GM18526 (cell line): ENCODE measurements around the gene TRPC1.

ENCODE experiments used
- POLR2A ChIP-seq: IDR thresholded peaks from 3 replicates; pipeline ENCODE4 v1.6.1; 2011; ENCODE audit not compliant: insufficient read length; ENCODE audit errors: extremely low read depth

Gene TRPC1

DNA sequence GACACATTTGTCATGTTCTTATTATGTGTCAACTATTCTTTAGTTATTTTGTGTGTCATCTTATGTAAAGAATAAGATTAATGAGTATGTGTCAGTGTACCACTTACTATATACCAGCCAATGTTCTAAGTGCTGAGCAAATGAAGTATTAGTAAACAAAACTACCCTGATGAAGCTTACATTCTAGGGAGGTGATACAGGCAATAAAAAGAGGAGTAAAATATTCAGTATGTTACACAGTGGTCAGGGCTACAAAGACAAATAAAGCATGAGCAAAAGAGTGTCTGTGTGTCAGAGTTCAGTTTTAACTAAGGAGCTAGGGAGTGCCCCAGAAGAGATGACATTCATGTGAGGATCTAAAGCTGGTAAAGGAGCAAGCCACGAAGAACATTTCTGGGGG lies 79.1 kb downstream of the TRPC1 start:
- no peak for TF ChIP-seq POLR2A

DNA sequence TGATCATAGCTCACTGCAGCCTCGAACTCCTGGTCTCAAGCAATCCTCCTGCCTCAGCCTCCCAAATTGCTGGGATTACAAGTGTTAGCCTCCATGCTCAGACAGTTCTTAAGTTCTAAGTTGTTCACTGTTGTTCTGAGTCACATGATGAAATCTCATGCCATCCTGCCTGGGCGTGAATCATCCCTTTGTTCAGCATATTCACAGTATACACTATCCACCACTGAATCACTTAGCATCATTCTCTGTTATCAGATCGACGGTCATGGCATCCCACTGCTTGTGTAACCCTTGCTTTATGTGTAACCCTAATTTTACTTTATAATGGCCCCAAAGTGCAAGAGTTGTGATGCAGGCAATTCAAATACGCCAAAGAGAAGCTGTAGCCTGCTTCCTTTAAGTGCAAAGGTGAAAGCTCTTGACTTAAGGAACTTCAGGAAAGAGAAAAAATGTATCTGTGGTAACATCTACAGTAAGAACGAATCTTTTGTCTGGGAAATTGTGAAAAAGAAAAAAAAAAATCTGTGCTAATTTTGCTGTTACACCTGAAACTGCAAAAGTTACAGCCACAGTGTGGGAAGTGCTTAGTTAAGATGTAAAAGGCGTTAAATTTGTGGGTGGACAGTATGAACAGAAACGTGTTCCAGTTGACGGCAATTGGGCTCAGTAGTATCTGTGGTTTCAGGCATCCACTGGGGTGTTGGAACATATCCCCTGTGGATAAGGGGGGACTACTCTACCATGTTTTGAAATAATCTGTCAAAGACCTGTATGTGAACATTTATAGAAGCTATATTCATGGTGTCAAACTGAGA lies 84.5 kb downstream of the TRPC1 start:
- no peak for TF ChIP-seq POLR2A

DNA sequence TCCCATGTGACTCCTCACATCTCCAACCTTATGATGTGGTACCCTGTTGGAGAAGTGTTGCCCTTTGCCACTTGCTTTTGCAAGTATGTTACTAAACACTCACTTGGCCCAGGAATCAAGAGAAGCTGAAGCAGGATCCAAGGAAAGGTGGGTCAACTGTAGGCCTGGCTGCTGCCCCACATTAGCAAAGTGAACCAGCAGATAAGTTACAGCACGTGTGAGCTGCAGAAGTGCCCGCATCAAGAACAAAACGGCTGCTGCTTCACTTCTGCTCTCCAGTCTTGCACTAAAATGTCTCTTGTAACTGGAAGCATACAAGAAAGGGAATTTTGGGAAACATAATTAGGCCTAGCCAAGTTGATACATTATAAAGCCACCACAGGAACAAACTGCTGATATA lies 85.4 kb downstream of the TRPC1 start:
- TF ChIP-seq POLR2A, result no peak

DNA sequence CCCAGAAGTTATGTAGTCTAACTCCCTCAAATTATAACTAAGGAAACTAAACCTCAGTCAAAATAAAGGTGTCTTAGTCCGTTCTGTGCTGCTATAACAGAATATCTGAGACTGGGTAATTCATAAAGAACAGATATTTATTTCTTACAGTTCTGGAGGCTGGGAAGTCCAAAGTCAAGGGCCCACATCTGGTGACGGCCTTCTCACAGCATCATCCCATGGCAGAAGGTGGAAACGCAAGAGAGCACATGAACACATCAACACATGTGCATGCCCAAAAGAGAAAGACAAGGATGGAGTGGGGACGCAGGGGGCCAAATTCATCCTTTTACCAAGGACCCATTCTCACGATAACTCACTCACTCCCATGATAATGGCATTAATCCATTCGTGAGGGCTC lies 92.0 kb downstream of the TRPC1 start:
- no peak for TF ChIP-seq POLR2A

DNA sequence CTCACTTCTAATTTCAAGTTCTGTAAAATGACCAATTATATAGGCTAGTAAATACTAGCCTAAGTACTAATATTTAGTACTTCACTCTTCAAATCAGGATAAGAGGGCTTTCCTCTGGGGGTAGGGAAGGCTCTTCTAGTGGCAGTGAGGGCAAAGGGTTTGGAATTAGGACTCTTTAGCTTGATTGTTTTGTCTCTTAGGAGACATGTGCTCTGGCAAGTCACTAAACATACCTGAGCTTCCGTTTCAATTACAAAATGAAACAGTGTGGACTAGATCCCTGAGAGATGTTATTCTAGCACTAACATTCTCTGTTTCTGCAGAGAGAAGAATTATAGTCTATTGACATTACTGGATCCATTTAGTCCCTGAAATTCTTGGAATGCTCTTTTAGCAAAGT lies 93.5 kb downstream of the TRPC1 start:
- no peak for TF ChIP-seq POLR2A

DNA sequence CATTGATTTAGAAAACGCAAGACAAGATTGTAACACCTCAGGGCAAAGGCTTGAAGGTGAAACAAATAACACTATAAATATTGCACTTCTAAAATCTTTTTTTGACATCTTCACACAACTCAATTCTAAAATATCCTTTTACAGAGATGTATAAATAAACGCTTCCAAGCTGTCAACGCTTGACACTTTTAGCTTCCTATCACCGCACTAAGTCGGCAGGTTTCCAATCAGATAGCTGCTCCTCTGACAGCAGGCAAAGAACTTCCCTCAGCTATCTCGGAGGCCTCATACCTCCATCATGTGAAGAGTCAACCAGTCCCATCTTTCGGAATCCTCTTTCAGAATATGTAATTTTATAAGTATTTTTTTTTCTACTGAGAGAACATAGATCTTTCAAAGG lies 94.1 kb downstream of the TRPC1 start:
- no peak for TF ChIP-seq POLR2A

DNA sequence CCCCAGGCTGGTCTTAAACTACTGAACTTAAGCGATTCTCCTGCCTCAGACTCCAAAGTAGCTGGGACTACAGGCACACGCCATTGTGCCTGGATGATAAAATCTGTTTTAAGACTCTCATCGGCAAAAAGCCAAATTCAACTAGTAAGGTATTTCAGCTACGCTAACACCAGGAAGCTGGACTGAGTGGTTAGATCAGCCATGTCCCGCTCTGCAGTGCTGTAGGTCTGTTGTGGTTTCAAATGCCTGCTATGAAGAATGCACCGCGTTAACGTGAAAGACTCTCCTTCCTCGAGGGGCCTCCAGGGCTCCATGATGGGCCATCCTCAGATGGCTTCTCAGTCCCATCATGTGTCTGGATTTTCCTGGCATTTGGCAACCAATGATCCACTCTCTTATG lies 94.8 kb downstream of the TRPC1 start:
- TF ChIP-seq POLR2A, result no peak

DNA sequence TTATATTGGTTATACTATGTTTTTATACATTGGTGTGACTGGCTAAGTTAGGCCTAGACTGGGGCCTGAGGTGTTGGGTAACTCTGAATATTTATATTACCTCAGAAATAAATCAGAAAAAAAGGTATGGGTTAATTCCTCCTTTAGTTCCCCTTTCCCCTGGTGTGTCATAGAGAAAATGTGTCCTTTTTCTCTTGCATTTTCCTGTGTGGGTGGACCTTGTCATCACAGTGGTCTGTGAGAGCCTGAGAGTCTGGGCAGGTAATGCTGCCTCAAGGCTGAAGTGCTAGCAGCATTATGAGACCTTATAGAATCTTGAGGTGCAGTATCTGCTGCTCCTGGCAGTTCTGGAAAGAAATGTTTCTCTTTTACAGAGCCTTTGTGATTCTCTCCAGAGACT lies 95.3 kb downstream of the TRPC1 start:
- no peak for TF ChIP-seq POLR2A

DNA sequence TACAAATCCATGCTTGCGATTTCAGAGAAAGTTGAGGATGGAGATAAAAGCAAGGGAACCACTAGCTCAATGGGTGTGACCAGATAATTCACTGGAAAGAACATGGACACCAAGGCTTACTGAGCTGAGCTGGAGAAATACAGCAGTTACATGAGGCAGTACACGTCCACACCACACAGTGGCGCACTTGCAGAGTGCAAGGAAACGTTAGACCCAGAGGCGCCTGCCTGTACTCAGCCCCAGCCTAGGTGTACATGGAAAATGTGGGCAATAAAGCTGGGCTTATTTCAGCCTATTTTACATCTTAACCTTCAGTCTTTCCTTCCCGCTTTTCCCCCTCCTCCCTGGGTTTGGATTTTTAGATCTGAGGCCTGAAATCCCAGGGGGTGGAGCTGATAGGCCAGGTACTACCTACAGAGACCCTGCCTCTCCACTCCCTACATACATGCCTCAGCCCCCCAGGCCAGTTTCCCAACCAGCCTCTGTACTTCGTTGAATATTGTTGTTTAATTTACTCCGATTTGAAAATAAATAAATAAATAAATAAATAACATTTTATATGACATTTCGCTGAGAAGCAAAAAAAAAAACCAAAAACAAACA lies 105.0 kb downstream of the TRPC1 start:
- no peak for TF ChIP-seq POLR2A

DNA sequence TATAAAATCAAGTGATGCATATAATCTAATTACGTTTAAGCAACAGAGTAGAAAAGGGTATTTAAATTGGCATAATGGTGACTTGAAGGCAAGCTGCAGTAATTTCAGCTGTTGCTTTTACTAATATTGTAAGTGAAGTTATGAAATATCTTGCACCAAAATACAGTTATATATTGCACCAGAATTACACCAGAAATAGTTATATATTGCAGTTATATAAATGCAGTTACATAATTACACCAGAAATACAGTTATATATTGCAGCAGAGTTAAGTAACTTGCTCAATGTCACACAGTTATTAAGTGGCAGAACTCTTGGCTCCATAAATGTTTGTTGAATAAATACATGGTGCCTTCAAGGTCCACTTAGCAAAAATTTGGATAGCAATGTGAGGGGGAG lies 113.7 kb downstream of the TRPC1 start:
- no peak for TF ChIP-seq POLR2A

DNA sequence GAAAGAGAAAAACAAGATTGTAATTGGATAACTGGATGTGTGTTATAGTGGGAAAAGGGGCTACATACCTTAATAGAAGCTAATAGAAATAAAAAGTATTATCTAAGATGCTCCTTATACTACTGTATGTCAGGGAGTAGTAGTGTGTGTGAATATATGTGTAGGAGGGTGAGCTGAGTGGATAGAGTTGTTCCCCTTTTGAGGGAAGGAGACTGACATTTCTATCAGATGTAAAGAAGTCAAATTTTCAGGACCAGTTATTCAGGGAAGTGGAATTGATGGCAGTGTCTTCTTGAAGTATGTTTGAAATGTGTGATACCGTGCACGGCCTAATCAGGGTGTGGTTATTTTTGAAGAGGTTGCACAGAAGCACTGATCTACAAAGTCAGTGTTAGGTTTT lies 116.0 kb downstream of the TRPC1 start:
- no peak for TF ChIP-seq POLR2A

DNA sequence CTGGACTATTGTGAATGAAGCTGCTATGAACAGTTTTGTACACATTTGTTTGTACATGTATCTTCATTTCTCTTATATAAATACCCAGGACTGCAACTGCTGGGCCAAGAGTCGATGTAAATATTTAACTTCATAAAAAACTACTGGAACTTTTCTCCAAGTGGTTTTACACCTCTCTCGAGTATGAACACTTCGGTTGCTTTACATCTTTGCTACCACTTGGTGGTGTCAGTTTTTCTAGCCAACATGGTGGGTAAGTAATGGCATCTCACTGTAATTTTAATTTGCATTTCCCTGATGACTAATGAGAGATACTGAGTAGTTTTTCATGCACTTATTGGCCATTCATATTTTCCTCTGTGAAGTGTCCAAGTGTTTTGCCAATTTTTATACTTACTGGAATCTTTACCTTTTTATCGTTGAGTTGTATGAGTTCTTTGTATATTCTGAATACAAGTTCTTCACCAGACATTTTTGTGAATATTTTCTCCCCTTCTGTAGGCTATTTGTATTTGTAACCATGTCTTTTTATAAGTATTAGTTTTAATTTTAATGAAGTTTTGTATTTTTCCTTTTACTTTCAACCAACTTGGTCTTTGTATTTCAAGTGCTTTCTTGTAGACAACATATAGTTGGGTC lies 120.6 kb downstream of the TRPC1 start:
- no peak for TF ChIP-seq POLR2A

DNA sequence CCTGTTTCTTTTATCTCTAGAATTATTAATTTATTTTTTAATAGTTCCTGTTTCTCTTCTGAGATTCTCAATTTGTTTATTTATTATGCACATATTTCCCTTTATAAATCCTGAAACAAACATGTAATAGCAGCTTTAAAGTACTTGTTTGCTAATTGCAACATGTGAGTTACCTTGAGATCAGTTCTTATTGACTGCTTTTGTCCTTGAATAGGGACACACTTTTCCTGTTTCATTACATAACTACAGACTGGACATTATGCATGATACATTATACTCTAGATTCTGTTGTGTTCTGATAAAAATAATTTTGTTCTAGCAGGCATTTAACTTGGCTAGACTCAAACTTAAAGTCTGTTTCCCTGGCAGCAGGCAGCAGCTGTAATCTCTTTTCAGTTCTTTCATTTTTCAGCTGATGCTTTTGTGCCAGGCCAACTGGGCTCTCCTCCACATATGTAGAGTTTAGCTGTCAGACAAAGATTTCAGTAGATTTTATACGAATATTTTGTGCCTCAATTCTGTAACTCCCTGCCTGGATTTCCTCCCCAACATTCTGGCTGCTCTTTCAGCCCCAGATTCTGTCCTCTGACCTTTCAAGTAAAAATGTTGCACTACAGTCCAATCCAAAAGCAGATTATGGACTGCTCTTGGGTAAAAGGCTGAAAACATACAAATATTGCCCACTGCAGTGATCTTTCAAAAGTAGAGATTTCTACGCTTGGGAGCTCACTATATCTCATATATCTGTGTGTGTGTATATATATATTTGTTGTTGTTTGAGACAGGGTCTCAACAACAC lies 123.1 kb downstream of the TRPC1 start:
- TF ChIP-seq POLR2A, result no peak

DNA sequence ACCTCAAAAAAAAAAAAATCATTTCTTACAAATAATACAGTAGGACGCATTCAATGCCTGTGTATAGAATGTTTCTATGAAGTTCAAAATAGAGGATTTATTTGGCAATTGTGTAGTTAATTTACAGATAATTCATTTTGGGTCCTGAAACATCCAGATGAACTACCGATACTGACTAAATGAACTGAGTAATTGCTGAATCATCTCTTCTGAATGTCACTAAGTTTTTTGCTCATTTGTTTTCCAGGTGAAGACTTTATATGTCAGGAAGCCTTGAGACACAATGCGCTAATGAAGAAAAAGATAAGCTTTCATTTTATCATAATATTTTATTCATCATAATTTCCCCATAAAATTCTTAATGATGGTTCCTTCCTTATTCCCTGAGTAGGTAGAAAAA lies 125.3 kb downstream of the TRPC1 start:
- no peak for TF ChIP-seq POLR2A

DNA sequence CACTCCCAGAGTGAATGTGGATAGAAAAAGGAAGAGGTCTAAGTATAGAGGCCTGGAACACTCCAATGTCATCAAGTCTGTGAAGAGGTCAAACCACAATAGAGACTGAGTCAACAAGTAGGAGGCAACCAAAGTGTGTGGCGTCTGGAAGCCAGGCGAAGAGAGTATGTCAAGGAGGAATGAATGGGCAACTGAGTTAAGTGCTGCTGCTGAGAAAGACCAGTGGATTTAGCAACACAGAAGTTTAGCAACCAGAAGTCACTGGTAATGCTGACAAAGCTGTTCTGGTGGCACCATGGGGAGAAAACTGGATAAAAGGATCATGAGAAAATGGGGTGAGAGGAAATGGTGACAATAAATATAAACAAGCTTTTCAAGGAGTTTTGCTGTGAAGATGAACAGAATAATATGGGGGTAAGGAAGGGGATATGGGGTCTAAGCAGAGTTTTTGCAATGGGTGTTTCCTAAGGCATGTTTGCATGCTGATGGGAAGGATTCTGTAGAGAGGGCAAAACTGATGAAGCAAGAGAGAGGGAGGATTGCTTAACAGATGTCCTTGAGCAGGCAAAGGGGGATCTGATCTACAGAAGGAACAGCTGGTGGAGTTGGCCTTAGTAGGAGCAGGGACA lies 126.7 kb downstream of the TRPC1 start:
- TF ChIP-seq POLR2A, result no peak
